ENCODE data around the gene NDUFB6. TPM values are rescaled to one million over a fixed set of nuclear protein-coding genes. Genes with fewer than 3 reads are reported as not detected.

The NDUFB6 gene
- total RNA-seq, 6 experiments from 2014 or later, result 62.5 to 78.6 (median 70.7) TPM

GRCh38 chr9:32578976-32579375 lies 6.0 kb upstream of the NDUFB6 start:
- no peak for DNase-seq
- H3K9me3 Mint-ChIP-seq, result no peaks in the 10 kb centered on the region
- no peaks in the 10 kb centered on the region for H3K36me3 Mint-ChIP-seq (ENCODE audit: low read depth)
- H3K4me3 Mint-ChIP-seq, result peak overlapping the region; percentile 22; the same call in 1 of the 2 replicates
- no peak for TF ChIP-seq CTCF (IDR thresholded peaks at IDR 0.05)
- H3K27me3 Mint-ChIP-seq (ENCODE audit: insufficient read depth), result peaks cover 4% of the 10 kb centered on the region; the same call in 1 of the 2 replicates
- H3K4me1 Mint-ChIP-seq (ENCODE audit: low read depth), result peaks cover 26% of the 10 kb centered on the region
- no peak overlapping the region for H3K27ac Mint-ChIP-seq

DNA sequence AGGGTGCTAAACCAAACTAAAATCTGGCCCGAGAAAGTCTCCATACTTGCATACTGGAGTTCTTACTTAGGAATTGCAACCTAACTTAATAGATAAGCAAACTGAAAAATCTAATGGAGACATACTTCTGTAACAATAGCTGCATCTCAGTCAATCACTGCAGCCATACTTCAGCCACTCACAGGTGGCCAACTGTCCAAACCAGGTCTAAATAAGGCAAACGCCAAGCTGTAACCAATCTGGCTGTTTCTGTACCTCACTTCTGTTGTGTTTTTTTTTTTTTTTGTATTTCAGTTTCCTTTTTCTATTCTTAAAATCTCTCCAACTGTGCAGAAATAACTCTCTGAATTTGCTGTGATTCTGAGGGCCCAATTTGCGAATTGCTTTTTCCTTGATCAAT lies 4.4 kb upstream of the NDUFB6 start:
- H3K4me3 Mint-ChIP-seq, result no peak overlapping the region
- no peak for TF ChIP-seq CTCF (IDR thresholded peaks at IDR 0.05)
- DNase-seq, result no peak
- H3K27ac Mint-ChIP-seq, result no peak overlapping the region
- peaks cover 37% of the 10 kb centered on the region for H3K4me1 Mint-ChIP-seq (ENCODE audit: low read depth)
- H3K36me3 Mint-ChIP-seq (ENCODE audit: low read depth), result no peaks in the 10 kb centered on the region; the same call in 1 of the 2 replicates
- H3K9me3 Mint-ChIP-seq, result no peaks in the 10 kb centered on the region
- peaks cover 4% of the 10 kb centered on the region; the same call in 1 of the 2 replicates for H3K27me3 Mint-ChIP-seq (ENCODE audit: insufficient read depth)

GRCh38 chr9:32574858-32575257 lies 1.9 kb upstream of the NDUFB6 start:
- Mint-ChIP-seq H3K36me3 (ENCODE audit: low read depth) (no peaks in the 10 kb centered on the region; the same call in 1 of the 2 replicates), H3K4me3 (no peak overlapping the region), H3K27ac (no peak overlapping the region), H3K27me3 (ENCODE audit: insufficient read depth) (peaks cover 4% of the 10 kb centered on the region; the same call in 1 of the 2 replicates), H3K4me1 (ENCODE audit: low read depth) (peaks cover 33% of the 10 kb centered on the region), H3K9me3 (no peaks in the 10 kb centered on the region)
- TF ChIP-seq CTCF (IDR thresholded peaks at IDR 0.05), result peak; percentile 30
- no peak for DNase-seq

DNA sequence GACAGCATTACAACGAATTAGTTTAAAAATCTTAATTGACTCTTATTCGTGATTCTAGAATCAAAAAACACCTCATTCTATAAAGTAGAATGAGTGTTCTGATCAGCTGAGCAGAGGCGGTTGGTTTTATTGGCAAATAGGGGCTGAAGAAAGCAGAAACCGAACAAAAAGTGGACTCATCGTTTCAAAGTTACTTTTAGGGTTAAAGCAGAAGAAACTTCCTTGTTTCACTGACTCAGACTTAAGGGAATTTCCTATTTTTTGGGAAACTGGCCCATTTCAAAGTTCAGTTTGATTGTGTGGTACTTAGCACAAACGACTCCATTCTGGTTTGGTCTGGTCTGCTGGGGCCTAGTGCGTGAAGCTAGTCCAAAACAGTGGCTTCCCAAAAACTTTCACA lies 862 bp upstream of the NDUFB6 start:
- Mint-ChIP-seq H3K9me3 (no peaks in the 10 kb centered on the region), H3K4me1 (ENCODE audit: low read depth) (peaks cover 25% of the 10 kb centered on the region), H3K27ac (peak overlapping the region; percentile 95; the same call in 1 of the 2 replicates), H3K27me3 (ENCODE audit: insufficient read depth) (peaks cover 4% of the 10 kb centered on the region; the same call in 1 of the 2 replicates), H3K36me3 (ENCODE audit: low read depth) (no peaks in the 10 kb centered on the region; the same call in 1 of the 2 replicates), H3K4me3 (peak overlapping the region; percentile 99)
- TF ChIP-seq CTCF (IDR thresholded peaks at IDR 0.05), result no peak
- no peak for DNase-seq

- Mint-ChIP-seq H3K27ac (peak overlapping the region; percentile 95), H3K9me3 (no peaks in the 10 kb centered on the region), H3K36me3 (ENCODE audit: low read depth) (no peaks in the 10 kb centered on the region; the same call in 1 of the 2 replicates), H3K4me1 (ENCODE audit: low read depth) (peaks cover 25% of the 10 kb centered on the region), H3K4me3 (peak overlapping the region; percentile 99), H3K27me3 (ENCODE audit: insufficient read depth) (no peaks in the 10 kb centered on the region)
- DNase-seq, result peak; percentile 75
- TF ChIP-seq CTCF (IDR thresholded peaks at IDR 0.05), result peak; percentile 89
Measured at GRCh38 chr9:32571969-32572899, 725 bp downstream of the NDUFB6 start.

All from HFFc6 (cell line).